ENCODE measurements around the gene FAM171A1. TPM values are rescaled to one million over a fixed set of nuclear protein-coding genes. Genes with fewer than 3 reads are reported as not detected.

FAM171A1 gene
- total RNA-seq, 2 experiments from 2014 or later = 5.6 to 7.0 TPM

DNA sequence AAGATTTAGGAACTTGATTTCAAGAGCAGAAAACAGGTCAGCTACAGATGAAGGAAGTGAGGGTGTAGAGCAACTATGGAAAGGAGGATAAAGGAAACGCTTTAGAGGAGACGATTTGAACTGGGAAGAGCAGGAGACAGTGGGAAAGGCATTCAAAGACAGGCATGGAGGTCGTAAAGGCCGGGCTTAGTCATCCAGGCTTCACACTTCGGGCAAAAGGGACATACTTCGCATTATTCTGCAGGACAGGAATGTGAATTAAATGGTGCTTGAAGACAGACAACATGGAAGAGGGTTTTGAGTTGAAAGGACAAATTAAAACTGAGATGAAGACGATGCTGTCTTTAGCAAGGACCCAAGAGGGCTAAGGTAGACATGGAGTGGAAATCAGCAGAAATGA is 8.1 kb downstream of the FAM171A1 start:
- Mint-ChIP-seq H3K27ac (no peak overlapping the region), H3K4me3 (no peak overlapping the region), H3K36me3 (no peaks in the 10 kb centered on the region), H3K4me1 (peaks cover 4% of the 10 kb centered on the region), H3K9me3 (no peaks in the 10 kb centered on the region), H3K27me3 (peaks cover 7% of the 10 kb centered on the region)
- DNase-seq = no peak

GRCh38 chr10:15361131-15361530 is 10.0 kb downstream of the FAM171A1 start:
- Mint-ChIP-seq H3K36me3 (no peaks in the 10 kb centered on the region), H3K27me3 (peaks cover 3% of the 10 kb centered on the region), H3K4me1 (peaks cover 4% of the 10 kb centered on the region), H3K9me3 (no peaks in the 10 kb centered on the region), H3K4me3 (no peak overlapping the region), H3K27ac (no peak overlapping the region)
- DNase-seq = no peak

- Mint-ChIP-seq H3K4me1 (peaks cover 4% of the 10 kb centered on the region), H3K27me3 (peaks cover 2% of the 10 kb centered on the region), H3K4me3 (no peak overlapping the region), H3K36me3 (no peaks in the 10 kb centered on the region), H3K9me3 (no peaks in the 10 kb centered on the region), H3K27ac (no peak overlapping the region)
- DNase-seq = no peak
These were observed 10.5 kb downstream of the FAM171A1 start for GRCh38 chr10:15360566-15360965.

- Mint-ChIP-seq H3K9me3 (no peaks in the 10 kb centered on the region), H3K27ac (no peak overlapping the region), H3K36me3 (no peaks in the 10 kb centered on the region), H3K27me3 (peaks cover 19% of the 10 kb centered on the region), H3K4me3 (no peak overlapping the region), H3K4me1 (no peaks in the 10 kb centered on the region)
- DNase-seq = no peak
These were observed 17.5 kb downstream of the FAM171A1 start for GRCh38 chr10:15353471-15354017.

GRCh38 chr10:15352836-15353235 is 18.3 kb downstream of the FAM171A1 start:
- Mint-ChIP-seq H3K4me1 (no peaks in the 10 kb centered on the region), H3K27ac (no peak overlapping the region), H3K27me3 (peaks cover 19% of the 10 kb centered on the region), H3K36me3 (no peaks in the 10 kb centered on the region), H3K4me3 (no peak overlapping the region), H3K9me3 (no peaks in the 10 kb centered on the region)
- no peak for DNase-seq

DNA sequence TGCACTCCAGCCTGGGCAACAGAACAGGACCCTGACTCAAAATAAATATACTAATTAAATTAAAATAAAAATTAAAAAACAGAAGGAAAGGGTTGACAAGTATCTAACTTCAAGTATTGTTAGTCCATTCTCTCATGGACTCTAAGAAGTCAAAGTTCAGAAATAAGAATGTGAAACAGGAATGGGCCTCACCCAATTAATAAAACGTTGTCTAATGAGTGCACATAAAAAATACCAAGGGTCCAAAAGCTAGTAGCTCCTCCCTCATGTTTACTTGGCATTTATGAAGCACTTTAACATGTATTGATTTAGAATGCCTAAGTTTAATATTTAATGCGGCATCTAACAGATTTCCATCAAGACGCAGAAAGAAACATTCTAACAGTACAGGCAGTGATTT is 18.9 kb downstream of the FAM171A1 start:
- no peak for DNase-seq
- Mint-ChIP-seq H3K27me3 (peaks cover 19% of the 10 kb centered on the region), H3K4me1 (no peaks in the 10 kb centered on the region), H3K27ac (no peak overlapping the region), H3K9me3 (no peaks in the 10 kb centered on the region), H3K36me3 (no peaks in the 10 kb centered on the region), H3K4me3 (no peak overlapping the region)

DNA sequence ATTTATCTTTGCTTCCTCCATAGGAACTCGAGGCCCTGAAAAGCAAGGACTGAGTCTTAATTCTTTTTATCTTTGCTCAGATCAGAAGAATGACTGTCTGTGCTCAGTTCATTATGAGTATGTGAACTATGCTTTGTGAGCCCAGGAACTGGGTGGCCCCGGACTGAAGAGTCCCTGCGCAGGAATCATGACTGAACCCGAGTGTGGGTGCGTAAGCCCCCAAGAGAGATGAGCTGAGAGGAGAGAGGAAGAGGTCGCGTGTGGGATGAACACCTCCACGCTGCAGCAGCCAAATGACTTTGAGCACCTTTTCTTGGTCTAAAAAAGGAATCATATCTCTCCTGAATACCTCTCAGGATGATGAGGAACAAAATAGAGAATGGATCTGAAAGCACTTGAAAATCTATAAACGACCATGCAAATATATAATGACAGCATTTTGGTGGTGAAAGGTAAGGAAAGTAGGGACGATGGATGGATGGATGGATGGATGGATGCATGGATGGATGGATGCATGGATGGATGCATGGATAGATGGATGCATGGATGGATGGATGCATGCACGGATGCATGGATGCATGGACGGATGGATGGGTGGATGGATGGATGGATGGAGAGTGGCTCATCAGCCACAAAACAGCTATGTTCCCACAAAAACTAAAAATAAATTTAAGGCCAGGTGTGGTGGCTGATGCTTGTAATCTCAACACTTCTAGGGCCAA is 19.8 kb downstream of the FAM171A1 start:
- Mint-ChIP-seq H3K27ac (no peak overlapping the region), H3K27me3 (peaks cover 19% of the 10 kb centered on the region), H3K4me3 (no peak overlapping the region), H3K9me3 (no peaks in the 10 kb centered on the region), H3K4me1 (no peaks in the 10 kb centered on the region), H3K36me3 (no peaks in the 10 kb centered on the region)
- DNase-seq = no peak

DNA sequence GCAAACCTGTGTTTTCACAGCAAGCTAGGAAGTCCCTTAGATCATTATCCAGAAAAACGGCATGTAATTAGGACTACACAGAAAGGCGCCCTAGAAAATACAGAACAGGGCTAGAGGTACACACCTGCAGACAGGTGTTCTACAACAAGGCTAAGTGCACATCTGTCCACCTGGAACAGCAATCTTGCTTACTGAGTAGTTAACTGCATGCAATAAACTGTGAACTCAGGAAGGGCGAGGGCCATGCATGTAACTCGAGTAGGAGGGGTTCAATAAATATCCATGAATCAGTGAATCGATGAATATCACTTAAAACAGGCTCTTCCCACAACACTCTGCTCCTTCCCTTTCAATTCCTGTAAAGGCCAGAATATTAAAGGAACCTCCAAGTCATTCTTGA is 22.0 kb downstream of the FAM171A1 start:
- DNase-seq = no peak
- H3K4me3 Mint-ChIP-seq = no peak overlapping the region
- no peaks in the 10 kb centered on the region for H3K36me3 Mint-ChIP-seq
- H3K27me3 Mint-ChIP-seq = peaks cover 27% of the 10 kb centered on the region
- no peaks in the 10 kb centered on the region for H3K9me3 Mint-ChIP-seq
- no peak overlapping the region for H3K27ac Mint-ChIP-seq
- H3K4me1 Mint-ChIP-seq = peaks cover 3% of the 10 kb centered on the region

DNA sequence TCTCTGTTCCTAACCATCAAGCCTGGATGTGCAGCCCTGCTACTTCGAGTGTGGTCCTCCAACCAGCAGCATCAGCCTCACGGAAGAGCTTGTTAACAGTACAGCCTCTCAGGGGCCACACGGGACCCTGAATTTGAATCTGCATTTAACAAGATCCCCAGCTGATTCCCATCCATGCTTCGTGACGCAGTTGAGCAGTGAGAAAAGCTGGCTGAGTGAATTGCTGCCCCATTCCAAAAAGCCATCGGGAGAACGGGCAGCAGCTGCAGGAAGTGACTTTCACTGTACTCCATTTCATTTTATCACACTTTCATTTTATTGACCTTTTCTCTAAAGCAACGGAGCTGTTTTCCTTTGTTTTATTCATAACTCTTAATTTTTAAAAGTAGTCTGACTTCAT is 22.5 kb downstream of the FAM171A1 start:
- Mint-ChIP-seq H3K4me1 (peaks cover 3% of the 10 kb centered on the region), H3K4me3 (no peak overlapping the region), H3K27me3 (peaks cover 27% of the 10 kb centered on the region)

DNA sequence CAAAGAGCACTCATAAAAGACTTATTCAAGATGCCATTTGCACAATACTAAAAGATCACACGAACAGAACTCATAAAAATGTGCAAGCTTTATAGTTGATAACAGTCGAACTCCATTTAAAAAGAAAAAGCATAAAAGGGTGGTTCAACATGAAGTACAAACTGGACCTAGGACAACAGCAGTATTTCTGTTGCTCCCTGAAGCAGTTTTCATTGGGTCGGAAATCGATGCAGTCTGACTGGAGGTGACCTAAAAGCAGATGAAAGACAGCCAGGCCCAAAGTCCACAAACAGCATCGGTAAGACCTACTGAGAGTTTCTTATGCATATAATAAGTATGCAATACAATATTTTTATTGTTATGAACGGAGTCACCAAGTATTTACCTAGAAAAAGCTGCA is 23.9 kb downstream of the FAM171A1 start:
- H3K4me3 Mint-ChIP-seq = no peak overlapping the region
- no peak overlapping the region for H3K27ac Mint-ChIP-seq
- no peaks in the 10 kb centered on the region for H3K36me3 Mint-ChIP-seq
- H3K9me3 Mint-ChIP-seq = no peaks in the 10 kb centered on the region
- H3K27me3 Mint-ChIP-seq = peaks cover 30% of the 10 kb centered on the region
- peaks cover 3% of the 10 kb centered on the region for H3K4me1 Mint-ChIP-seq
- DNase-seq = no peak

More for the DNA sequence above, 22.5 kb downstream of the FAM171A1 start:
- no peak for DNase-seq
- Mint-ChIP-seq H3K36me3 (no peaks in the 10 kb centered on the region), H3K9me3 (no peaks in the 10 kb centered on the region), H3K27ac (no peak overlapping the region)

DNA sequence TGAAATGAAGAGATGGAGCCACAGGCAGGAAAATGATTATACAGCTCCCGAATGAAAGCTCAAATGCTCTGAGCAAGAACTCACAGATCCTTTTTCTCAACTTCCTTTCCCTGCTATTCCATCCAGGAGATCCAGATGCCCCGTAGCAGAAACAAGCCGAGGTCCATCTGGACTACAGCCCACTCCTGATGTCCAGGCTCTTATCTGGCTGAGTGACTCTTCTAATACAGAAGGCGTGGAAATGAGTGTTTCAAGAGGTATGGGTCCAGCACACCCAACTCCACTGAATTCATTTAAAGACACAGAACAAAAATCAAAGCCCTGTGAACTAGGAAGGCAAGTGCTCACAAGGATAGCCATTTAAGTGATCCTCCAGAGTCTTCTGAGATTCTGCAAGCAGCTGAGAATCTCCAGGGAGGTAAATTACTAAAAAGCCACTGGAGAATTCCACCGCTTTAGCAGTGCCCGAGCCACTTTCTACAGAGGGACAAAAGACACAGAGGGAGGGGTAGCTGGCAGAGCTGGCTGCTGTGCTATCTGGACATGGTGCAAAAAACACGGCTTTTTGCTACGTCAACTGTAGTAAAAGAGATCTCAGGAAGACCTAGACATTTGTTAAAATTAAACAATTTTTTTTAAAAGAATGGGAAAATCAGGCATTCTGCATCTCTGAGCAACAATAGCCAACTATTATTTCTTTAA is 24.5 kb downstream of the FAM171A1 start:
- Mint-ChIP-seq H3K4me3 (no peak overlapping the region), H3K4me1 (peaks cover 3% of the 10 kb centered on the region), H3K36me3 (no peaks in the 10 kb centered on the region), H3K27ac (no peak overlapping the region), H3K9me3 (no peaks in the 10 kb centered on the region), H3K27me3 (peaks cover 35% of the 10 kb centered on the region)
- no peak for DNase-seq

GRCh38 chr10:15345450-15345849 is 25.6 kb downstream of the FAM171A1 start:
- no peak for DNase-seq
- Mint-ChIP-seq H3K36me3 (no peaks in the 10 kb centered on the region), H3K27me3 (peaks cover 30% of the 10 kb centered on the region), H3K9me3 (no peaks in the 10 kb centered on the region), H3K27ac (no peak overlapping the region), H3K4me1 (peaks cover 3% of the 10 kb centered on the region), H3K4me3 (no peak overlapping the region)

DNA sequence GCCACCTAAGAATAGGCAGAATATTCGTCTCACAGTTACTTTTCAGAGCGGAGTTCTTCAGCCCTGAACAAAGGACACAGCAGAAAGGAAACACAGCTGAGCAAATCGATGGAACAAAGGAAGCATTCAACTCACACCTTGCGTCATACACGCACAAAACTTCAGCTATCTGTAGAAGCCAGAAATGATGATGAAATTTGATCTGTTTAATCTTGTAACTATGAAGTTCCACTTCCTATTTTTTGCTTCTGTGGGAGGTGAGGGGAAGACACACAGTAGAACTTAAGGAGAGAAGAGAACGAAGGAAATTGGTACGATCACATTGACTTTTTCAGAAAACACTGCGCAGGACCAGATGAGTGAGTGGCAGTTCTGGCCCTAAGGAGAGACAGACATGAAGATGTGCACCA is 26.2 kb downstream of the FAM171A1 start:
- H3K27ac Mint-ChIP-seq = no peak overlapping the region
- H3K4me3 Mint-ChIP-seq = no peak overlapping the region
- H3K27me3 Mint-ChIP-seq = peaks cover 29% of the 10 kb centered on the region
- no peak for DNase-seq
- peaks cover 3% of the 10 kb centered on the region for H3K4me1 Mint-ChIP-seq
- no peaks in the 10 kb centered on the region for H3K36me3 Mint-ChIP-seq
- H3K9me3 Mint-ChIP-seq = no peaks in the 10 kb centered on the region

- no peak overlapping the region for H3K27ac Mint-ChIP-seq
- H3K4me1 Mint-ChIP-seq = peaks cover 3% of the 10 kb centered on the region
- H3K27me3 Mint-ChIP-seq = peaks cover 27% of the 10 kb centered on the region
- no peaks in the 10 kb centered on the region for H3K36me3 Mint-ChIP-seq
- no peaks in the 10 kb centered on the region for H3K9me3 Mint-ChIP-seq
- no peak for DNase-seq
- no peak overlapping the region for H3K4me3 Mint-ChIP-seq
These were observed 26.7 kb downstream of the FAM171A1 start for GRCh38 chr10:15344256-15344875.

GRCh38 chr10:15342970-15343369 is 28.1 kb downstream of the FAM171A1 start:
- no peak overlapping the region for H3K4me3 Mint-ChIP-seq
- peaks cover 3% of the 10 kb centered on the region for H3K4me1 Mint-ChIP-seq
- no peak for DNase-seq
- no peak overlapping the region for H3K27ac Mint-ChIP-seq
- H3K36me3 Mint-ChIP-seq = no peaks in the 10 kb centered on the region
- no peaks in the 10 kb centered on the region for H3K9me3 Mint-ChIP-seq
- peaks cover 19% of the 10 kb centered on the region for H3K27me3 Mint-ChIP-seq
